GM18526 (cell line): ENCODE data around the gene DIP2B.

Experiments used
- POLR2A ChIP-seq: IDR thresholded peaks from 3 replicates; pipeline ENCODE4 v1.6.1; 2011; ENCODE audit not compliant: insufficient read length; ENCODE audit errors: extremely low read depth

DIP2B gene

DNA sequence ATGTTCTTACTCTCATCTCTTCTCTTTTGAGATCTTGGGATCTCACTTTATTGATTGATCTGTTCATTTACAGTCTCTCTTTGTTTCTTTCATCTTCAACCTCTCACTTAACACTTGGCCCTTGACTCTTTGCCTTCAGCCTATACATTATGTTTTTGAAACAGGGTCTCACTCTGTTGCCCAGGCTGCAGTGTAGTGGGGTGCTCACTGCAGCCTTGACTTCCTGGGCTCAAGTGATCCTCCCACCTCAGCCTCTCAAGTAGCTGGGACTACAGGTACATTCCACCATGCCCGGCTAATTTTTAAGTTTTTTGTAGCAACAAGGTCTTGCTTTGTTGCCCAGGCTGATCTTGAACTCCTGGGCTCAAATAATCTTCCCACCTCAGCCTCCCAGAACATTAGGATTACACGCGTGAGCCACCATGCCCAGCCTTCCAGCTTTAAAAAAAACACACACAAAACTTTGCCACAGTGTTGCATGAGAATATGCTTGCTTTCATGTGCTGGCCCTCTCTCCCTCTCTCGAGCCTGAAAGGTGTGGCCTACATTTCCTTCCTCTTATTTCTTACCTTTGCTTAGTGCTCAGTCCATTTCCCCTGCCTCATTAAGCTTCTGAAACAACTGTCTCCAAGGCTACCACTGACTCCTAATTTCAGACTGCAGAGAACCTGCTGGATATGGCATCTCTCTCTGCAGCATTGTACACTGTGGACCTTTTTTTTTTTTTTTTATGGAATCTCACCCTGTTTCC lies 9.9 kb downstream of the DIP2B start:
- no peak for TF ChIP-seq POLR2A

GRCh38 chr12:50515587-50515986 lies 10.8 kb downstream of the DIP2B start:
- TF ChIP-seq POLR2A, result no peak

- TF ChIP-seq POLR2A, result no peak
Measured at GRCh38 chr12:50517421-50518048, 12.8 kb downstream of the DIP2B start.

GRCh38 chr12:50518090-50518489 lies 13.3 kb downstream of the DIP2B start:
- no peak for TF ChIP-seq POLR2A

GRCh38 chr12:50519353-50519752 lies 14.6 kb downstream of the DIP2B start:
- TF ChIP-seq POLR2A, result no peak

- no peak for TF ChIP-seq POLR2A
Measured at GRCh38 chr12:50520416-50521207, 15.8 kb downstream of the DIP2B start.

- no peak for TF ChIP-seq POLR2A
Measured at GRCh38 chr12:50523772-50524171, 19.0 kb downstream of the DIP2B start.

- no peak for TF ChIP-seq POLR2A
Measured at GRCh38 chr12:50524621-50525020, 19.8 kb downstream of the DIP2B start.

DNA sequence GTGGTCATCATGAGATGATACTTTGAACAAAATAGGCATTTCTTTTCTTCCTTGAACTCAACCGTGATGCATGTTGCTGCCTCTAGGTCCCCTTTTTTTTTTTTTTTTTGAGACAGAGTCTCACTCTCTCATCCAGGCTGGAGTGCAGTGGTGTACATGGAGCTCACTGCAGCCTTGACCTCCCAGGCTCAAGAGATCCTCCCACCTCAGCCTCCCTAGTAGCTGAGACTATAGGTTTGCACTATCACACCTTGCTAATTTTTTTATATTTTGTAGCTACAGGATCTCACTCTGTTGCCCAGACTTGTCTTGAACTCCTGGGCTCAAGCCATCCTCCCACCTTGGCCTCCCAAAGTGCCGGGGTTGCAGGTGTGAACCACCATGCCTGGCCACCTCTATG lies 20.6 kb downstream of the DIP2B start:
- no peak for TF ChIP-seq POLR2A

DNA sequence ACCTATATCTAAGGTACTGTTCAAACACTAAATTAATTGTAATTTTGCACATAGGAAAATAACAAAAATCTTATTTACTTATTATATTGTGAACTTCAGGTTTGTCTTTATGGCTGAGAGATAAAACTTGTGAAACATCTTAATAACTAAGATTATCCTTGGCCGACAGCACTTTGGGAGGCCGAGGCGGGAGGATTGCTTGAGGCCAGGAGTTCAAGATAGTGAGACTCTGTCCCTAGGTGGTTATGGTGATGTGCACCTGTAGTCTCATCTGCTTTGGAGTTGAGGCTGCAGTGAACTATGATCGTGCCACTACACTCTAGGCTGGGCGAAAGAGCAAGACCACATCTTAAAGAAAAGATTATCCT lies 22.6 kb downstream of the DIP2B start:
- no peak for TF ChIP-seq POLR2A

- no peak for TF ChIP-seq POLR2A
Measured at GRCh38 chr12:50528800-50529199, 24.0 kb downstream of the DIP2B start.

GRCh38 chr12:50529345-50529744 lies 24.6 kb downstream of the DIP2B start:
- TF ChIP-seq POLR2A, result no peak

DNA sequence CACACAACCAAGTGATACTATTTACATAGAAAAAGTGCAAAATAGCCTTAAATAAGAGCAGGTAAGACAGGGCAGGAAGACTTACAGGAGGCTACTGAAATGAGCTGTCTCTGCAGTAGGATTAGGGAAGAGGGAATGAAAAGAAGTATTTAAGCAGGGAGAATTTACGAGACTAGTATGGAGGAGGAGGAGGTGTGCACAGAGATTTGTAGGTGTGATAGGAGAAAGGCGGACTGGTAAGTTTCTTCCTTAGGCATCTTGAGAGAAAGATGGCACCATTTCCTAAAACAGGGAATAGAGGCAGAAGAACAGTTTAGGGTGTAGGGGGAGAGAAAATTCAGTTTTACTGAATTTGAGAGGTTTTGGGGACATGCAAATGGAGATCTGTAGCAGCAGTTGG lies 25.7 kb downstream of the DIP2B start:
- no peak for TF ChIP-seq POLR2A

DNA sequence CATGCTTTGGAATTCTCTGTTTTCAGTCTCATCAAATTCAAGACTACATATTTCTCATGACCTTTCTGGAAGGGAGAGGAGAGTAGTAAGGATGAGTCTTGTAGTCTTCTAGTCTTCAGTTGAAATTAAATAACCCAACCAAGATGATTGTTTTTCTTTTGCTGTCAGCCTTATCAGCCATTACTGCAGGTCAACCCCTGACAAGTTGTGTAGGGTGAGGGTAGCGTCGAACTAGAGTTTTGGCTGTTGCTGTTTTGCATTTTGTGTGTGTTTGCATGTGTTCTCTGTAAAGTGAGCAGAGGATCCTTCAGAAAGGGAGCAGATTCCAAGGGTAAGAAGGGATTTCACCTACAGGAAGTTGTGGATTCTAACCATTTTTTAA lies 28.4 kb downstream of the DIP2B start:
- no peak for TF ChIP-seq POLR2A

DNA sequence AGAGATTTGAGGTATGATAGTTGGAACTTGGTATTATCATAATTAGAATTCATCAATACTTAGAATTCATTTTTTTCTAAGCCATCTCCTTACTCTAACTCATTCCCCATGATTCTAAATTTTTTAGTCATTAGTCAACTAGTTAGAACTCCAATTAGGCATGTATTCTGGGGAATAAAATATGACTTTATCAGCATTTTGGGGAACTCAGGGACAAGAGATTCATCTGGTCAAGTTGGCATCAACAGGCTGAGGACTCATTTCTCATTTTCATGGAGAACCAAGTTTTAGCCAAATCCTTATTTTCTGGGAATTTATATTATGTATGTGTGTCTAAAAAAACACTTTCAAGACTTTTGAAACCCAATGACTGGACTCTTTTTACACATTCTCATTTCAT lies 29.2 kb downstream of the DIP2B start:
- no peak for TF ChIP-seq POLR2A
